Activated T-cell treated with anti-CD3 and anti-CD28 coated beads, Interleukin-2, amount 50 U/mL, for 1 hour (primary cell): ENCODE results near the gene CIDEC.
A peak's percentile ranks its signal among the peaks of the same experiment; 100 is the strongest.

Experiments
- DNase-seq: peaks from one replicate; pipeline ENCODE4 v3.0.0-alpha.2; 2020

Gene CIDEC

GRCh38 chr3:9879830-9880549 lies at the start of gene CIDEC:
Gene CIDEC, minus strand, starts transcription at chr3:9880253. Its CDS starts 1,767 bp downstream, at chr3:9878486.
- no peak for DNase-seq

- no peak for DNase-seq
Observed at GRCh38 chr3:9928158-9928557, 48.1 kb upstream of the CIDEC start.

GRCh38 chr3:9918261-9919038 lies 38.4 kb upstream of the CIDEC start:
- DNase-seq: no peak

GRCh38 chr3:9917820-9918219 lies 37.8 kb upstream of the CIDEC start:
- DNase-seq: no peak

GRCh38 chr3:9916734-9917680 lies 37.0 kb upstream of the CIDEC start, which contains the start of gene IL17RC:
Gene IL17RC, plus strand, starts transcription at chr3:9917098. Its CDS starts 218 bp downstream, at chr3:9917316.
- DNase-seq: peak; percentile 39

- no peak for DNase-seq
Observed at GRCh38 chr3:9916346-9916733, 36.3 kb upstream of the CIDEC start.

- peak; percentile 44 for DNase-seq
Observed at GRCh38 chr3:9915254-9916141, 35.4 kb upstream of the CIDEC start.

- no peak for DNase-seq
Observed at GRCh38 chr3:9914559-9915253, 34.7 kb upstream of the CIDEC start.

- no peak for DNase-seq
Observed at GRCh38 chr3:9914011-9914410, 34.0 kb upstream of the CIDEC start.

GRCh38 chr3:9913601-9914000 lies 33.5 kb upstream of the CIDEC start:
- no peak for DNase-seq

- DNase-seq: no peak
Observed at GRCh38 chr3:9912294-9912935, 32.4 kb upstream of the CIDEC start.

GRCh38 chr3:9911863-9912262 lies 31.8 kb upstream of the CIDEC start:
- DNase-seq: no peak

GRCh38 chr3:9909221-9910013 lies 29.4 kb upstream of the CIDEC start:
- no peak for DNase-seq

- DNase-seq: no peak
Observed at GRCh38 chr3:9908286-9908685, 28.2 kb upstream of the CIDEC start.

- no peak for DNase-seq
Observed at GRCh38 chr3:9906480-9906879, 26.4 kb upstream of the CIDEC start.

- DNase-seq: no peak
Observed at GRCh38 chr3:9903904-9904303, 23.9 kb upstream of the CIDEC start.

- no peak for DNase-seq
Observed at GRCh38 chr3:9903238-9903624, 23.2 kb upstream of the CIDEC start.

- no peak for DNase-seq
Observed at GRCh38 chr3:9902372-9903237, 22.6 kb upstream of the CIDEC start, which contains the start of gene IL17RE. Gene IL17RE, plus strand, starts transcription at chr3:9902848. Its CDS starts 85 bp downstream, at chr3:9902933.

- DNase-seq: peak; percentile 39
Observed at GRCh38 chr3:9901967-9902366, 21.9 kb upstream of the CIDEC start.
